Neural cell (in vitro differentiated cells): Measurements from ENCODE around the gene CHDH. TPM values are rescaled to one million over a fixed set of nuclear protein-coding genes. Genes with fewer than 3 reads are reported as not detected.

Source experiments
- H2AFZ ChIP-seq: fragments of 200-600, 300-800 bp; sonication (generic), shearing (Covaris generic); 2 replicates; pipeline ENCODE4 v1.6.0; 2014; ENCODE audit warnings: low read depth, mild to moderate bottlenecking, antibody characterized with exemption, low read length, moderate library complexity
- H3F3A ChIP-seq: fragments of 200-600 bp; shearing (Covaris generic); 2 replicates; pipeline ENCODE4 v1.6.1; 2016; ENCODE audit warnings: mild to moderate bottlenecking, moderate library complexity, mixed read lengths, antibody characterized with exemption, low read length; ENCODE audit not compliant: insufficient read depth, poor library complexity, severe bottlenecking
- H3K27ac ChIP-seq: fragments of 200-600, 300-800 bp; sonication (generic), shearing (Covaris generic); 2 replicates; pipeline ENCODE4 v1.5.1; 2014; ENCODE audit warnings: mild to moderate bottlenecking, low read length, moderate library complexity
- H3K27me3 ChIP-seq: fragments of 300-800, 200-600 bp; sonication (generic), shearing (Covaris generic); 2 replicates; pipeline ENCODE4 v1.6.0; 2014; ENCODE audit warnings: mild to moderate bottlenecking, low read depth, low read length, moderate library complexity; ENCODE audit not compliant: insufficient read depth
- H3K36me3 ChIP-seq: fragments of 300-800, 200-600 bp; sonication (generic), shearing (Covaris generic); 2 replicates; pipeline ENCODE4 v1.5.1; 2014; ENCODE audit warnings: mild to moderate bottlenecking, antibody characterized with exemption, low read length, moderate library complexity; ENCODE audit not compliant: insufficient read depth
- H3K4me2 ChIP-seq: fragments of 300-800, 200-600 bp; sonication (generic), shearing (Covaris generic); 2 replicates; pipeline ENCODE4 v1.6.0; 2014; ENCODE audit warnings: mild to moderate bottlenecking, low read length
- H3K4me3 ChIP-seq: fragments of 300-800, 200-600 bp; sonication (generic), shearing (Covaris generic); 2 replicates; pipeline ENCODE4 v1.5.1; 2014; ENCODE audit warnings: mild to moderate bottlenecking, low read length, moderate library complexity
- H3K79me2 ChIP-seq: fragments of 200-600 bp; shearing (Covaris generic); replicated peaks from 2 replicates; pipeline ENCODE4 v1.6.0; 2014; ENCODE audit warnings: mild to moderate bottlenecking, low read length, moderate library complexity; ENCODE audit not compliant: insufficient read depth
- H3K9ac ChIP-seq: fragments of 300-800, 200-600 bp; sonication (generic), shearing (Covaris generic); 2 replicates; pipeline ENCODE4 v1.6.1; 2016; ENCODE audit warnings: mild to moderate bottlenecking, low read length, mixed read lengths
- H3K9me2 ChIP-seq: fragments of 200-600 bp; shearing (Covaris generic); 2 replicates; pipeline ENCODE4 v1.6.1; 2016; ENCODE audit warnings: mild to moderate bottlenecking, low read length, mixed read lengths; ENCODE audit not compliant: insufficient read depth
- H3K9me3 ChIP-seq: fragments of 200-600, 300-800 bp; sonication (generic), shearing (Covaris generic); 2 replicates; pipeline ENCODE4 v1.6.1; 2016; ENCODE audit warnings: mild to moderate bottlenecking, mixed run types, low read length, moderate library complexity, mixed read lengths
- H4K20me1 ChIP-seq: fragments of 200-600 bp; shearing (Covaris generic); 2 replicates; pipeline ENCODE4 v1.6.1; 2016; ENCODE audit warnings: mild to moderate bottlenecking, mixed run types; ENCODE audit not compliant: insufficient read depth
- CTCF ChIP-seq: fragments of 450-650 bp; IDR thresholded peaks from 2 replicates; pipeline ENCODE4 v1.5.1; 2014; ENCODE audit warnings: antibody characterized with exemption, mild to moderate bottlenecking, moderate library complexity; ENCODE audit not compliant: poor library complexity, severe bottlenecking
- EP300 ChIP-seq: fragments of 450-650 bp; conservative IDR thresholded peaks from 2 replicates; pipeline ENCODE4 v1.6.1; 2014; ENCODE audit warnings: antibody characterized with exemption, mild to moderate bottlenecking, moderate library complexity; ENCODE audit not compliant: poor library complexity, severe bottlenecking
- EZH2 ChIP-seq: fragments of 200-600, 300-800 bp; shearing (Covaris generic), sonication (generic); IDR thresholded peaks from 2 replicates; pipeline ENCODE4 v1.6.1; 2014; ENCODE audit warnings: antibody characterized with exemption, low read length, borderline replicate concordance, mild to moderate bottlenecking; ENCODE audit not compliant: insufficient read depth, poor library complexity, severe bottlenecking
- MXI1 ChIP-seq: fragments of 450-650 bp; conservative IDR thresholded peaks from 2 replicates; pipeline ENCODE4 v1.6.1; 2014; ENCODE audit warnings: antibody characterized with exemption, mild to moderate bottlenecking; ENCODE audit not compliant: poor library complexity, severe bottlenecking
- POLR2AphosphoS5 ChIP-seq: IDR thresholded peaks from 2 replicates; pipeline ENCODE4 v1.6.1; 2012
- RAD21 ChIP-seq: fragments of 450-650 bp; conservative IDR thresholded peaks from 2 replicates; pipeline ENCODE4 v1.6.1; 2014; ENCODE audit warnings: antibody characterized with exemption, mild to moderate bottlenecking, moderate library complexity
- REST ChIP-seq: IDR thresholded peaks from 2 replicates; pipeline ENCODE4 v1.6.1; 2012; ENCODE audit warnings: borderline replicate concordance
- SMC3 ChIP-seq: fragments of 450-650 bp; conservative IDR thresholded peaks from 2 replicates; pipeline ENCODE4 v1.6.1; 2014; ENCODE audit warnings: antibody characterized with exemption, mild to moderate bottlenecking, moderate library complexity; ENCODE audit not compliant: poor library complexity
- TAF1 ChIP-seq: IDR thresholded peaks from 2 replicates; pipeline ENCODE4 v1.6.1; 2012; ENCODE audit warnings: low read depth
- polyA plus RNA-seq: library from polyadenylated mRNA; depleted of rRNA; stranded (reverse); fragments of >200 nt; gene quantifications from 2 replicates; pipeline ENCODE4 v1.2.3, GENCODE V29; 2014

Gene CHDH
- polyA plus RNA-seq, 1 donor from 2014 or later: 0.17 TPM

- Histone ChIP-seq H3K27me3 (no peaks in the 10 kb centered on the region), H2AFZ (no peak overlapping the region)
These were observed 34.9 kb downstream of the CHDH start for GRCh38 chr3:53811143-53811927.

More at GRCh38 chr3:53811143-53811927, 34.9 kb downstream of the CHDH start:
- peaks cover 4% of the 10 kb centered on the region for H3K36me3 ChIP-seq
- no peak overlapping the region for H3K4me2 ChIP-seq
- H3K4me3 ChIP-seq: no peak overlapping the region
- no peaks in the 10 kb centered on the region for H3F3A ChIP-seq
- H3K9me2 ChIP-seq: no peaks in the 10 kb centered on the region
- H3K27ac ChIP-seq: no peak overlapping the region
- H3K79me2 ChIP-seq: no peaks in the 10 kb centered on the region
- no peak overlapping the region for H3K9ac ChIP-seq
- H3K9me3 ChIP-seq: no peaks in the 10 kb centered on the region
- TF ChIP-seq CTCF (no peak), TAF1 (no peak), RAD21 (no peak), EZH2 (no peak), EP300 (no peak), POLR2AphosphoS5 (no peak), REST (no peak), SMC3 (no peak), MXI1 (no peak)
- H4K20me1 ChIP-seq: no peaks in the 10 kb centered on the region
